GM21423 (cell line): ENCODE data around the gene C1QTNF5.

Experiments
- ATAC-seq: cut with Tn5 transposase; IDR thresholded peaks from one replicate; pipeline ENCODE4 v1.9.1; 2021; ENCODE audit warnings: mild to moderate bottlenecking, moderate library complexity; ENCODE audit not compliant: unreplicated experiment

The C1QTNF5 gene

GRCh38 chr11:119338318-119338890 lies 2.3 kb downstream of the C1QTNF5 start:
- no peak for ATAC-seq

GRCh38 chr11:119337581-119338317 lies 2.9 kb downstream of the C1QTNF5 start:
- no peak for ATAC-seq

GRCh38 chr11:119336744-119337469 lies 3.8 kb downstream of the C1QTNF5 start:
- ATAC-seq, result no peak

GRCh38 chr11:119335655-119336543 lies 4.8 kb downstream of the C1QTNF5 start:
- no peak for ATAC-seq

- ATAC-seq, result no peak
Observed at GRCh38 chr11:119335091-119335654, 5.5 kb downstream of the C1QTNF5 start.

GRCh38 chr11:119334174-119334930 lies 6.3 kb downstream of the C1QTNF5 start, which contains the start of gene RNF26:
Gene RNF26, plus strand, starts transcription at chr11:119334527. Its CDS starts 596 bp downstream, at chr11:119335123.
- peak; percentile 91 for ATAC-seq

GRCh38 chr11:119332111-119332765 lies 8.4 kb downstream of the C1QTNF5 start:
- ATAC-seq, result no peak

- no peak for ATAC-seq
Observed at GRCh38 chr11:119330237-119330636, 10.4 kb downstream of the C1QTNF5 start.

- no peak for ATAC-seq
Observed at GRCh38 chr11:119329320-119329719, 11.4 kb downstream of the C1QTNF5 start.

- no peak for ATAC-seq
Observed at GRCh38 chr11:119324189-119324588, 16.5 kb downstream of the C1QTNF5 start.

- no peak for ATAC-seq
Observed at GRCh38 chr11:119323532-119324033, 17.1 kb downstream of the C1QTNF5 start.

- ATAC-seq, result no peak
Observed at GRCh38 chr11:119322921-119323531, 17.7 kb downstream of the C1QTNF5 start.

- no peak for ATAC-seq
Observed at GRCh38 chr11:119322360-119322739, 18.3 kb downstream of the C1QTNF5 start.

GRCh38 chr11:119320776-119321524 lies 19.7 kb downstream of the C1QTNF5 start:
- ATAC-seq, result peak; percentile 36

- no peak for ATAC-seq
Observed at GRCh38 chr11:119320240-119320775, 20.4 kb downstream of the C1QTNF5 start.

GRCh38 chr11:119319700-119320239 lies 20.9 kb downstream of the C1QTNF5 start:
- ATAC-seq, result no peak

GRCh38 chr11:119319136-119319699 lies 21.5 kb downstream of the C1QTNF5 start:
- ATAC-seq, result no peak
